ENCODE measurements around the gene KCNK1. TPM values are rescaled to one million over a fixed set of nuclear protein-coding genes. Genes with fewer than 3 reads are reported as not detected.

Gene KCNK1
- total RNA-seq, 1 donor from 2014 or later: 9.7 TPM

DNA sequence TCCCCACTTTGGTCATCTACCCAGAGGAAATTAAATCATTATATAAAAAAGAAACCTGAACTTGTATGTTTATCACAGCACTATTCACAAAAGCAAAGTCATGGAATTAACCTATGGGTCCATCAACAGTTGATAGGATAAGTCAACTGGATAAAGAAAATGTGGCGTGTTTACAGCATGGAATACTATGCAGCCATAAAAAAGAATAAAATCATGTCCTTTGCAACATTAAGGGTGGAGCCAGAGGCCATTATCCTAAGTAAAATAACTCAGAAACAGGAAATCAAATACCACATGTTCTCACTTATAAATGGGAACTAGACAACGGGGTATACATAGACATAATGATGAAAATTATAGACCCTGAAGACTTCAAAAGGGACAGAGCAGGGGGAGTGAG lies 27.6 kb upstream of the KCNK1 start:
- Histone ChIP-seq H3K4me1 (no peaks in the 10 kb centered on the region), H3K9me3 (no peaks in the 10 kb centered on the region), H3K4me3 (no peak overlapping the region), H3K27ac (no peak overlapping the region), H3K36me3 (no peaks in the 10 kb centered on the region), H3K27me3 (ENCODE audit: low read depth) (peaks cover 5% of the 10 kb centered on the region)
- TF ChIP-seq, protein P1, sequence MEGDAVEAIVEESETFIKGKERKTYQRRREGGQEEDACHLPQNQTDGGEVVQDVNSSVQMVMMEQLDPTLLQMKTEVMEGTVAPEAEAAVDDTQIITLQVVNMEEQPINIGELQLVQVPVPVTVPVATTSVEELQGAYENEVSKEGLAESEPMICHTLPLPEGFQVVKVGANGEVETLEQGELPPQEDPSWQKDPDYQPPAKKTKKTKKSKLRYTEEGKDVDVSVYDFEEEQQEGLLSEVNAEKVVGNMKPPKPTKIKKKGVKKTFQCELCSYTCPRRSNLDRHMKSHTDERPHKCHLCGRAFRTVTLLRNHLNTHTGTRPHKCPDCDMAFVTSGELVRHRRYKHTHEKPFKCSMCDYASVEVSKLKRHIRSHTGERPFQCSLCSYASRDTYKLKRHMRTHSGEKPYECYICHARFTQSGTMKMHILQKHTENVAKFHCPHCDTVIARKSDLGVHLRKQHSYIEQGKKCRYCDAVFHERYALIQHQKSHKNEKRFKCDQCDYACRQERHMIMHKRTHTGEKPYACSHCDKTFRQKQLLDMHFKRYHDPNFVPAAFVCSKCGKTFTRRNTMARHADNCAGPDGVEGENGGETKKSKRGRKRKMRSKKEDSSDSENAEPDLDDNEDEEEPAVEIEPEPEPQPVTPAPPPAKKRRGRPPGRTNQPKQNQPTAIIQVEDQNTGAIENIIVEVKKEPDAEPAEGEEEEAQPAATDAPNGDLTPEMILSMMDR (IDR thresholded peaks at IDR 0.05): no peak
- no peak for DNase-seq
- ATAC-seq: no peak
- intact Hi-C loops (cut with DNase I): no loop called here

DNA sequence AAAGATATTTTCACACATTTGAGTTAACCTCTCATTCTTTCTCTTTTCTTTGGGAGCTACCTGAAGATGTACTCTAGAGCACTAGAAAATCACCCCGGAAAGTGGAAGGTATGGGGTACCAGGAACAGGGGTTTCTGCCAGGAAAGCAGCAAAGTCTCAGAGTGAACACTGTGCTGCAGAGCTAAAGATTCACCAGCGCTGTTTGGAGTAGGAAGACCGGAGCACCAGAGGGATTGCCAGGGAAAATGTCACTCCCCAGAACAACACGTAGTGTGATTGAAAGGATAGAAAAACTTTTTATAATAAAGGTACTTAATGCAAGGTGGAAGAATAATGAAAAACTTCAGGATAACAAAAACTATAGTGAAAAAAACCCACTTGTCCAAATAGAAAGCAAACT lies 26.7 kb upstream of the KCNK1 start:
- Histone ChIP-seq H3K9me3 (no peaks in the 10 kb centered on the region), H3K36me3 (no peaks in the 10 kb centered on the region), H3K27me3 (ENCODE audit: low read depth) (peaks cover 5% of the 10 kb centered on the region), H3K4me3 (no peak overlapping the region), H3K4me1 (no peaks in the 10 kb centered on the region), H3K27ac (no peak overlapping the region)
- intact Hi-C loops (cut with DNase I): no loop called here
- DNase-seq (no peak), ATAC-seq (no peak)
- TF ChIP-seq, protein P1 (IDR thresholded peaks at IDR 0.05): no peak

DNA sequence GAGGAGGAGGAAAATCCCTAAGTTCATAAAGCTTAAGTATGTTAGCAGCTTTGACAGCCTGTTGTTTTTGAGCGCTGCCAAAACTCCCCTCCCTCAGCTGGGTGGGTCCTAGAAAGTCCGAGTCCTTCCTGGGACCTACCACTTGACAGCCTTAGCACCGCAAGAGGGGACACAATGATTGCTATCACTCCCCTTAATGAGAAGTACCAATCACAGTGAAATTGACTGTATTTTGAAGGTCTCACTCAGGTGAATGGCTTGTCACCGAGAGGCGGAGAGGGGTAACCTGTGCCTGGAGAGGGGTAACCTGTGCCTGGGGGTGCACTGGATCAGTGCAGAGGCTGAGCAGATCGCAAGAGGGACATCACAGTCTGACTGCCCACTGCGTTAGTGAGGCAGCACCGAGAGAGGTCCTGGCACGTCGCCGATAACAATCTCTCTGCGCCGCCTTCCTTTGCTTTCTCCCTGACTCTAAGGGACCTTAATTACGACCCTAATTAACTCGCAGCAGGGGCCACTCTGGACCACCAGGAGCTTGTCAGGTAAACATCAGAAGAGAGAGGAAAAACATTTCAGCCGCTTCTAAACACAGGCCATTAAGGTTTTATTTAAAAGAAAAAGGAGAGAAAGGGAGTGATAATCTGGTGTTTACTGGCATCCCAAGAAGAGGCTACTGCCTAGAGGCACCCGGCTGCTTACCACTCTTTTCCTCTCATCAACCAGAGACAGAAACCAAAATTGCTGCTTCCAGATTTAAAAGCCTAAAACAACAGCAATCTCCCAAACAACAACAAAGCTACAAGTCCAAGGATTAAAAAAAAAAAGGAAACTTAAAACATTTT lies 25.7 kb upstream of the KCNK1 start:
- Histone ChIP-seq H3K27me3 (ENCODE audit: low read depth) (peaks cover 5% of the 10 kb centered on the region), H3K27ac (no peak overlapping the region), H3K36me3 (no peaks in the 10 kb centered on the region), H3K4me1 (no peaks in the 10 kb centered on the region), H3K9me3 (no peaks in the 10 kb centered on the region), H3K4me3 (no peak overlapping the region)
- intact Hi-C loops (cut with DNase I): no loop called here
- no peak for DNase-seq
- TF ChIP-seq, protein P1 (IDR thresholded peaks at IDR 0.05): no peak
- no peak for ATAC-seq

DNA sequence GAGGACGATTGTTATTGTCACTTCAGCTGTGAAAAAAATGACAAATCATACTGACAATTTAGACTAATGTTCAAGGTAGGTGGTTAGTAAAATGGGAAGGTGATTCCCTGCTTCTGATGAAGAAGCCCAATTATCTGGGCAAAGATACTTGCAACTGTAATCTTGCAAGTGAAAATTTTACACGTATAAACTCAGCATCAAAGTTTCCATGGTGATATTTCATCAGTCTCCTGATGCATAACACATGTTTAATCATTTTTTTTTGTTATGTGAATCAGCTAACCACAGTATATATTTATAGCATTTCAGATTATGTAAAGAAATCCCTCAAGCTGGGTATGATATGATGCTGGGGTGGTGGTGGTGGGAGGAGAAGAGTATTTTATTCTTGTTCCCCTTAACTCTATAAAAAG lies 16.4 kb upstream of the KCNK1 start:
- TF ChIP-seq, protein P1 (IDR thresholded peaks at IDR 0.05): no peak
- H3K4me1 ChIP-seq: no peaks in the 10 kb centered on the region
- no peaks in the 10 kb centered on the region for H3K27me3 ChIP-seq (ENCODE audit: low read depth)
- DNase-seq (no peak), ATAC-seq (no peak)
- intact Hi-C loops (cut with DNase I): no loop called here
- no peaks in the 10 kb centered on the region for H3K9me3 ChIP-seq
- no peak overlapping the region for H3K27ac ChIP-seq
- no peak overlapping the region for H3K4me3 ChIP-seq
- H3K36me3 ChIP-seq: no peaks in the 10 kb centered on the region

DNA sequence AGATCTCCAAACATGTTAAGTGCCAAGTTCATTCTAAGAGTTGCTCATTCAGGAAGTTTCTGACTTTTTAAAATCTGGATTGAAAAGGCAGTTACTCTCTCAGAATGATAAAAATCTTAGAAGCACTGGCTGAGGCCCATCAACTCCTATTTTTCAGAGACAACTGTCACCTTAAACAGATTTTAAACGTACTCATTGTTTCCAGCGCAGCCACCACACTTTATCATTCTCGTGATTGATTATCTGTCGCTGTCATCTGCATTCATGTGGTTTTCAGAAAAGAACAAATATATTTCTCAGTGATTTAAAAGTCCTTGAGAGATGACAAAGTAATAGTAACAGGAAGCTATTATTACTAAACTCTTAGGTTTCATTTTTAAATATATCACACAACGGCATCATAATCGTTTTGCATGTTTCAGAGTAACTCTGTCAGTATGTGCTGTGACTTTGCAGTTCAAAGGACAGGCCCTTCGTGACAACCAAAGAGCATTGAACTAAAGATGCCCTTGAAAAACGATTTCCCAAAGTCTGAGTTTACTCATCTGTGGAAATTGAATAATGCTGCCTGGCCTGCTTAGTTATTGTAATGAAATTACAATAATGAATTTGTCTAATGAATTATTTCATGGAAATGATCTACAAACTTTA lies 14.9 kb upstream of the KCNK1 start:
- no peak overlapping the region for H3K27ac ChIP-seq
- H3K27me3 ChIP-seq (ENCODE audit: low read depth): no peaks in the 10 kb centered on the region
- TF ChIP-seq, protein P1 (IDR thresholded peaks at IDR 0.05): no peak
- intact Hi-C loops (cut with DNase I): no loop called here
- ATAC-seq (no peak), DNase-seq (no peak)
- H3K4me1 ChIP-seq: no peaks in the 10 kb centered on the region
- no peak overlapping the region for H3K4me3 ChIP-seq
- H3K36me3 ChIP-seq: no peaks in the 10 kb centered on the region
- no peaks in the 10 kb centered on the region for H3K9me3 ChIP-seq

Data from lower lobe of right lung (tissue), 2 donors.